HG03432 (cell line): ENCODE measurements around the gene ARHGDIB.

Experiments
- ATAC-seq: cut with Tn5 transposase; IDR thresholded peaks from one replicate; pipeline ENCODE4 v1.9.1; 2021; ENCODE audit warnings: mild to moderate bottlenecking, moderate library complexity; ENCODE audit not compliant: unreplicated experiment

ARHGDIB gene

DNA sequence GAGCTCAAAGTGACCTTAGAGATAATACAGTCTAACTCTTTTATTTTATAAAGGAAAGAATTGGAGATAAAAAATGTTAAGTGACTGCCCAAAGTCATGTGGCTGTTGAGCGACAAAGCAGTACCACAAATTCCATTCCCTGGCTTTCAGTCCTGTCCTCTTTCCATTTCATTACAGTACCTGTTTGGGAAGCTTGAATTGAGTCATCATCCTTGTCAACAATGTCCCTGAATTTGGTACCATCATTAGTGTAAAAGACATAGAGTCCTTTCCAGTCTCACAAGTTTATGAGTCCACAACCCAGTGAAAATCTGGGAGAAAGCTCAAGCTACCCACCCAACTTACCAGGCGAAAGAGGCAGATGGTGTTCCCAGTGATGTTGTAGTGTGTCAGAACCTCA lies 26.9 kb downstream of the ARHGDIB start:
- ATAC-seq, result no peak

GRCh38 chr12:14931791-14932560 lies 29.4 kb downstream of the ARHGDIB start:
- ATAC-seq, result no peak

DNA sequence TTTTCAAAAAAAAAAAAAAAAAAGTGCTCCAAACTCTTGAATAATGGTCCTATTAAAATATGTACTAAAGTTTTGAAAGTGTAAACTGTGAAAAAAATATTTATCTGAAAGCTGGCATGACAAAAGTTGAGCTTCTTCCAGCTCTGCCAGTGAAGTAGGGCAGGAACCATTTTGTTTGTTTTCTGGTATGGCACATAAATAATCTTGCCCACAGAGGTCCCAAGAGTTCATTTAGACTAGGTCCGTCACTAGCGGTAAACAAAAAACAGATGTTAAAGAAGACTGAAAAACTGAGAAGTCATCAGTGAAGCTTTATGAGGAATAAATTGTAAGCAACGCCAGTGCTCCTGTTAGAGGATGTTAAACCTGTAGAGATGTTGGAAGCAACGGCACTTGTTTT lies 30.0 kb downstream of the ARHGDIB start:
- no peak for ATAC-seq

DNA sequence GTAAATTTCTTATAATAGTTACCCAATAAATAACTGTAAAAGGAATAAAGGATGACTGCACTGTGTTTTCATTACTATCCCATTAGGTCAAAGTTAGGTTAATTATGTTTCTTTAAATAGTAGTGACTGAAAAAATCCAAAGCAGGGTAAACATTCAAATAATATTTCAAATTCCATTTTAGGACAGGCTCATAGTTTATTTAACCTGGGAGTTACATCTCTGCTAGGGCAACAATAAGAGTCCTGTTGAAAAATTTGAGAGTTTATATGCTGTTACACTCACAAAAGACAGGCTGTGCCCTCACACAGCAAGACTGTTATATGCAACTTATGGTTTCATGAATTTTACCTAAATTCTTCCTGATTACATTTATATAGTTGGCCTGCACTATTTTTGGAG lies 31.1 kb downstream of the ARHGDIB start:
- ATAC-seq, result no peak

- ATAC-seq, result no peak
Observed at GRCh38 chr12:14928931-14929330, 32.5 kb downstream of the ARHGDIB start.

- ATAC-seq, result no peak
Observed at GRCh38 chr12:14927267-14927666, 34.1 kb downstream of the ARHGDIB start.

GRCh38 chr12:14924541-14924940 lies 36.9 kb downstream of the ARHGDIB start:
- no peak for ATAC-seq

GRCh38 chr12:14923944-14924343 lies 37.5 kb downstream of the ARHGDIB start:
- ATAC-seq, result no peak

- peak; percentile 40 for ATAC-seq
Observed at GRCh38 chr12:14921218-14921617, 40.2 kb downstream of the ARHGDIB start.

DNA sequence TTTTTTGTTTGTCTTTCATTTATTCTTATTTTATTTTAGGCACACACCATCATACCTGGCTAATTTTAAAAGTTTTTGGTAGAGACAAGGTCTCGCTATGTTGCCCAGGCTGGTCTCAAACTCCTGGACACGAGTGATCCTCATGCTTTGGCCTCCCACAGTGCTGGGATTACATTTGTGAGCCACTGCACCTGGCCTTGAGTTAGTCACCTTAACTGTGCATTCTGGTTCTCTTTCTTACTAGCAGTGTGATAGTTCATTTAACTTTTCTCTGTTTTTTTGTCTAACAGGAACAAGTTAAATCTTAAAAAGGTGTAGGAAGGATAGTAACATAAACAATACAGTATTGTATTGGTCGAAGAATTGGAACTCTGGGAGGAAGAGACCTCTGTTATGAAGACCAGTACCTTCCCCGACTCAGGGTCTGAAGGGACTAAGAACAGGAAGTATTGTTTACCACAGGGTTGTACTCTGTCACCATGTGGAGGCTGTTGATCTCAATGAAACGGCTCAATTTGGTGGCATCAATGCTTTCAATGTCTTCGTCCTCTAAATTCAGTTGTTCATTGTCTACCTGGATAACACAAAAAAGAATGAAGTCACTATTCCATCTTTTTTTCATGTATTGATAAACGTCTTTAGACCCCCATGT lies 40.8 kb downstream of the ARHGDIB start:
- ATAC-seq, result peak; percentile 64

DNA sequence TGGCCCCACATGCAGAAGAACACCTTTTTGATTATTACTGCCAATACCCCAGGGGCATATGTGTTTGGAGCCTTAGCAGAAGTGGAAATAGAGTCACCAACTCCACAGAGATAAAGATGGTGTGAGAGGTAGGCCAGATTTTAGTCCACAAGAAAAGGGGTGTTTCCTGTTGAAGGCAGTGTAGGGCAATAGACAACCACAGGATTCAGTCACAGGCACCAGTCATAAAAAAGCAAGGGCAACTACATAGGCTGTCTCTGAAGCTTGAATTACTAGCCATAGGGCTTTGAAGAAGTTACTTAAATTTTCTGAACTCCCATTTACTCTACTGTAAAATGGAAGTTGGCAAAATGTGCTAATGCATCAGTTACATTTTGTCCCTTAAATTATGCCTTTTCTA lies 41.9 kb downstream of the ARHGDIB start:
- no peak for ATAC-seq

- ATAC-seq, result no peak
Observed at GRCh38 chr12:14915736-14916135, 45.7 kb downstream of the ARHGDIB start.

DNA sequence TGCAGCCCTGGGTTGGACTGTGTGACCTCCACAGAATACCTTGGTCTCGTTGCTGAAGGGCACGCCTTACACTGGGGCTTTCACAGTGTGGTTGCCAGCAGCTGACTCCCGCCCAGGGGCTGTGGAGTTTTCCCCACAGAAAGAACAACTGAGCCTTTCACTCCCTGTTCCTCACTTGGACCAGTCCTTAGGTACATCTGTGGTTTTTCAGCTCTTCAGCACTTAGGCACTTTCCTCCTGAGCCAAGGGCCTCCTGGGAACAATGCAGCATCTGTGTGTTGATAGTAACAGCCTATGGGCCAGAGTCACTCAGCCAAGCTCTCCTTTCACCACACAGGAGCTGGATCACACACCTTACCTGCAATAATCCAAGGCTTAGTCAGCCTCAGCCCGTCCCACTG lies 48.0 kb downstream of the ARHGDIB start:
- ATAC-seq, result no peak

DNA sequence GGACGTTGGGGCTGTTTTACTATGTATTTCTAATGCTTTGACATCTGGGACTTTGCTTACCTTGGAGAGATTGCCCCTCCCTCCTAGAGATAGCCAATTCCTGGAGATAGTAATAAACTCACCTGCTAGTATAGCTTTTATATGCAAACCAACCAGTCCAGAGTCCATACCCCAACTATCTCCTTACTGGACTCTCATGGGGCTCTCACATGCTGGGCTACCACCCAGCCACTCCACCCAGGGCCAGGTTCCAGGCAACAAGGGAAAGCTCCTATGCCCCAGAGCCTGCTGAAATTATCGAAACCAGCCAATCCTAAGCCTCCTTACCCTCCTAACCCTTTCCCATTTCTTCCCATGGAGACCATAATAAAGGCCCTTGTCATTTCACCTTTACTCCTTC lies 50.3 kb downstream of the ARHGDIB start:
- no peak for ATAC-seq

DNA sequence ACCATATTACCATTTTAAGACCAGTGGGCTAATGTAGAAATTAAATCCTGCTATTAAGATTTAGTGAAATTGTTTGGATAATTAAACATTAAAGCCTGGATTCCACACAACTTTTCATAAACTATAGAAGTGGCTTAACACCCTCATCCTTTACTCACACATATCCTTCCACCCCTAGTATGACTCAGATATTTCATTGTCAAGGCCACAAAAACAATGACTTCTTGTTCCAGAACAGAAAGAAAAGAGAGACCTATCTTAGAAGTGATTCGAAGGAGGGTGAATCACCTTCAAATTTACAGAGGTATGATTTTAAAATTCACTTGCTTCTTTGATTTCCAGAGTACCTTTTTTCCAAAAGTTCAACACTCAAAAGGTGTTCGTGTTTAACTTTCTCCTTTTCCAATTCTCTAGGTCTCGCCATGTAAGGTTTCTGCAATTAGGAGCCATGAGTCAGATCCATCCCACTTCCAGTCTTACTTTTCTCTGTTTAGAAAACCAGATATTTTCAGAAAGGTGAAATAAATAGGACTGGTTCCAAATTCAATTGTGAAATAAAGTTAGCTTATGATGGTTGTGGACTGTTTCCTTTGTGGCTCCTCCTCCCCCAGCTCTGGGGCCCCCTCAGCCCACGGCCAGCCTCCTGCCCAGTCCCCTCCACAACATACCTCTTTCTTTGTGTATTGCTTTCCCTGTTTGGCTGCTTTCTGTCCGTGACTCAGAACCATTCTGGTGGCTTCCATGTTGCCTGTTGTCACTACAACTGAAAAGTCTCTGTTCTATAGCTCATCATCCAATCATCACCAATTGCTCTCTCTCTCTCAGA lies 51.1 kb downstream of the ARHGDIB start:
- ATAC-seq, result no peak

DNA sequence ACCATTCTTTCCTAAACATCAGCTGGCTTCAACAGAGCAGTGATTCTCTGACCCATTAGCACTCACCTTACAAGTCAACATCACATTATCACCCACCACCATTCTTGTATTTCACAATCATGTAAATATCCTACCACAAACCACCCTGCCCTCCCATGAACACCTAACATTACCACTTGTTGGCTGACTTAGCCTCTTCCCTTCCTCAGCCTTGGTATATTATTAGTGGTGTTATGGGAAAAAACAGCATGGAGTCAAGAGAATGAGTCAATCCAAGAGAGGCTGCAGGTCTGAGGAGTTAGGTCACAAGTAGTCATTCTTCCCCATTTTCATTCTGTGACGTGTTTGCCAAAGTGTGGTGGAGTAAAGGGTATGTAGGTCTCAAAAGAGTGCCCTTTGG lies 53.4 kb downstream of the ARHGDIB start:
- no peak for ATAC-seq

GRCh38 chr12:14906114-14906513 lies 55.3 kb downstream of the ARHGDIB start:
- no peak for ATAC-seq

- no peak for ATAC-seq
Observed at GRCh38 chr12:14905269-14906004, 56.0 kb downstream of the ARHGDIB start.

DNA sequence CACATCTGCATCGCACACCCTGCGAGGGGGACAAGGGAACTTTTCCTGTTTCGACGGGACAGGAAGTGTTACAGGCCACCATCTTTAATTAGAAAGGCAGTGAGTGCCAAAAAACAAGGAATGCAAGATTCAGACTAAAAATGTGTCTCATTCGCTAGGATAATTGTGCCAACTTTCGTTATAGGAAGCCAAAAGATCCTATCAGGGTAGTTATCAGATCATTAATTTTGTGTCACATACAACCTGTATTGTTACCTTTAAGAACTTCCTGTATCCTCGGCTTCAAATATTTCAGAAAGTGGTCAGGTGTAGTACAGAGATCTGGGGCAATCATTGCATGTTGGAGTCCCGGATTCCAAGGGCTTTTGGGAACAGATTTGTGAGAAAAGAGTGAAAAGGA lies 56.5 kb downstream of the ARHGDIB start:
- no peak for ATAC-seq

- ATAC-seq, result no peak
Observed at GRCh38 chr12:14903386-14904098, 57.9 kb downstream of the ARHGDIB start.
